ENCODE measurements around the gene RXRA. TPM values are rescaled to one million over a fixed set of nuclear protein-coding genes. Genes with fewer than 3 reads are reported as not detected.

Gene RXRA
- total and polyA plus RNA-seq, 2 of the 13 experiments (the other 11 are each of a cell fraction or from before 2014, with no cell fraction given) = 18.9 to 29.2 TPM

DNA sequence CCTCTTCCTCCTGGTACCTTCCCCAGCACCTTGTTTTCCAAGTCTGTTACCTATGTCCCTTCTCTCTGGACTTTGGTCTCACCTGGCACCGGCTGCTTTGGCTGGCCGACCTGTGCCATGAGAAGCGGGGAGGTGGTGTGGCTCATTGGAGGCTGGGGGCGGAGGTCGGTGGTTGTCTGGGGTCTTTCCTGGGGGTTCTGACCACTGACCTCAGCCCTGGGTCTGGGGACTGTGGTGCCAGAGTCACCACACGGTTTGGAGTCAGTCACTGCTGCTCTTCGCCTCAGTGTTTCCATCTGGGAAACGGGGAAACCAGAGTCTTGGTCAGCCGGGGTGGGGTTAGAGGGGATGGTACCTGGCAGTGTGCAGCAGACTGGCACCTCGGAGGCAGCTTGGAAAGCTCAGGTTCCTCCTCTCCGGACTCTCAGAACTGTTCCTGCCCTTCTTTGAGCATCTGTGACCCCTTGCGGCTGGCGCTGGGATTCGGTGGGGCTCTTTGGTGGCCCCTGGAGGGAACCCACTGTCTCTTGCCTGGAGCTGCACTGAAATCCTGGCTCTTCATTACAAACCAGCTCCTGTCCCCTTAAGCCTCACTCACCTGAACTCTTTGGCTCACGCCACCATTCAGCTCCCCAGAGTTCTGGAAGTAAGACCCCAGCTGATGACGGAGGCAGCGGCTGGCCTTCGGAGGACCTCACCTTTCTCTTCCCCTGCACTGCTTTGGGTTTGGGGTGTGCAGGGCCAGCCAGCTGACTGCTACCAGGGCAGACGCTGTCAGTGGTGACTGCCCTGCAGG is 4.1 kb upstream of the RXRA start (continued):
- peak; percentile 92 for TF ChIP-seq ZNF629 (CRISPR knock-in tag; conservative IDR thresholded peaks at IDR 0.05)
- TF ChIP-seq ZNF570 (CRISPR knock-in tag; IDR thresholded peaks at IDR 0.05; ENCODE audit: borderline replicate concordance) = no peak
- TF ChIP-seq, protein P1, sequence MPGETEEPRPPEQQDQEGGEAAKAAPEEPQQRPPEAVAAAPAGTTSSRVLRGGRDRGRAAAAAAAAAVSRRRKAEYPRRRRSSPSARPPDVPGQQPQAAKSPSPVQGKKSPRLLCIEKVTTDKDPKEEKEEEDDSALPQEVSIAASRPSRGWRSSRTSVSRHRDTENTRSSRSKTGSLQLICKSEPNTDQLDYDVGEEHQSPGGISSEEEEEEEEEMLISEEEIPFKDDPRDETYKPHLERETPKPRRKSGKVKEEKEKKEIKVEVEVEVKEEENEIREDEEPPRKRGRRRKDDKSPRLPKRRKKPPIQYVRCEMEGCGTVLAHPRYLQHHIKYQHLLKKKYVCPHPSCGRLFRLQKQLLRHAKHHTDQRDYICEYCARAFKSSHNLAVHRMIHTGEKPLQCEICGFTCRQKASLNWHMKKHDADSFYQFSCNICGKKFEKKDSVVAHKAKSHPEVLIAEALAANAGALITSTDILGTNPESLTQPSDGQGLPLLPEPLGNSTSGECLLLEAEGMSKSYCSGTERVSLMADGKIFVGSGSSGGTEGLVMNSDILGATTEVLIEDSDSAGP (CRISPR knock-in tag; IDR thresholded peaks at IDR 0.05; ENCODE audit: borderline replicate concordance) = peak; percentile 14; the same call in 1 of the 2 replicates
- TF ChIP-seq HNRNPL (IDR thresholded peaks at IDR 0.05; ENCODE audit: low read depth, low read length) = 0 out of 2 replicates have a peak, but pooled peaks have one; percentile 59
- no peak for TF ChIP-seq NBN (conservative IDR thresholded peaks at IDR 0.05)
- no peak for TF ChIP-seq ZNF484 (CRISPR knock-in tag; IDR thresholded peaks at IDR 0.05; ENCODE audit: borderline replicate concordance, low read depth)
- TF ChIP-seq, protein P2, sequence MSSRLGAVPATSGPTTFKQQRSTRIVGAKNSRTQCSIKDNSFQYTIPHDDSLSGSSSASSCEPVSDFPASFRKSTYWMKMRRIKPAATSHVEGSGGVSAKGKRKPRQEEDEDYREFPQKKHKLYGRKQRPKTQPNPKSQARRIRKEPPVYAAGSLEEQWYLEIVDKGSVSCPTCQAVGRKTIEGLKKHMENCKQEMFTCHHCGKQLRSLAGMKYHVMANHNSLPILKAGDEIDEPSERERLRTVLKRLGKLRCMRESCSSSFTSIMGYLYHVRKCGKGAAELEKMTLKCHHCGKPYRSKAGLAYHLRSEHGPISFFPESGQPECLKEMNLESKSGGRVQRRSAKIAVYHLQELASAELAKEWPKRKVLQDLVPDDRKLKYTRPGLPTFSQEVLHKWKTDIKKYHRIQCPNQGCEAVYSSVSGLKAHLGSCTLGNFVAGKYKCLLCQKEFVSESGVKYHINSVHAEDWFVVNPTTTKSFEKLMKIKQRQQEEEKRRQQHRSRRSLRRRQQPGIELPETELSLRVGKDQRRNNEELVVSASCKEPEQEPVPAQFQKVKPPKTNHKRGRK (CRISPR knock-in tag; IDR thresholded peaks at IDR 0.05) = no peak
- no peak for TF ChIP-seq KDM1A (CRISPR knock-in tag; IDR thresholded peaks at IDR 0.05)
- no peak for TF ChIP-seq ZNF468 (CRISPR knock-in tag; IDR thresholded peaks at IDR 0.05)
- TF ChIP-seq, protein P3, sequence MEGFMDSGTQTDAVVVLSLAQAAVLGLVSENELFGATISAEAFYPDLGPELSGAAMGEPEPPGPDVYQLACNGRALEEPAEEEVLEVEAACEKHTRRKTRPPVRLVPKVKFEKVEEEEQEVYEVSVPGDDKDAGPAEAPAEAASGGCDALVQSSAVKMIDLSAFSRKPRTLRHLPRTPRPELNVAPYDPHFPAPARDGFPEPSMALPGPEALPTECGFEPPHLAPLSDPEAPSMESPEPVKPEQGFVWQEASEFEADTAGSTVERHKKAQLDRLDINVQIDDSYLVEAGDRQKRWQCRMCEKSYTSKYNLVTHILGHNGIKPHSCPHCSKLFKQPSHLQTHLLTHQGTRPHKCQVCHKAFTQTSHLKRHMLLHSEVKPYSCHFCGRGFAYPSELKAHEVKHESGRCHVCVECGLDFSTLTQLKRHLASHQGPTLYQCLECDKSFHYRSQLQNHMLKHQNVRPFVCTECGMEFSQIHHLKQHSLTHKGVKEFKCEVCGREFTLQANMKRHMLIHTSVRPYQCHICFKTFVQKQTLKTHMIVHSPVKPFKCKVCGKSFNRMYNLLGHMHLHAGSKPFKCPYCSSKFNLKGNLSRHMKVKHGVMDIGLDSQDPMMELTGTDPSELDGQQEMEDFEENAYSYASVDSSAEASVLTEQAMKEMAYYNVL (CRISPR knock-in tag; IDR thresholded peaks at IDR 0.05; ENCODE audit: borderline replicate concordance) = no peak
- 0 out of 2 replicates have a peak, but pooled peaks have one; percentile 35 for TF ChIP-seq FOXC1 (CRISPR knock-in tag; IDR thresholded peaks at IDR 0.05; ENCODE audit: borderline replicate concordance)
- TF ChIP-seq ZNF460 (CRISPR knock-in tag; IDR thresholded peaks at IDR 0.05; ENCODE audit: borderline replicate concordance) = no peak
- peak; percentile 61; the same call in 1 of the 2 replicates for TF ChIP-seq ZMYM3 (CRISPR knock-in tag; IDR thresholded peaks at IDR 0.05)
- no peak for TF ChIP-seq ZNF83 (CRISPR knock-in tag; IDR thresholded peaks at IDR 0.05; ENCODE audit: borderline replicate concordance)
- TF ChIP-seq, protein P4, sequence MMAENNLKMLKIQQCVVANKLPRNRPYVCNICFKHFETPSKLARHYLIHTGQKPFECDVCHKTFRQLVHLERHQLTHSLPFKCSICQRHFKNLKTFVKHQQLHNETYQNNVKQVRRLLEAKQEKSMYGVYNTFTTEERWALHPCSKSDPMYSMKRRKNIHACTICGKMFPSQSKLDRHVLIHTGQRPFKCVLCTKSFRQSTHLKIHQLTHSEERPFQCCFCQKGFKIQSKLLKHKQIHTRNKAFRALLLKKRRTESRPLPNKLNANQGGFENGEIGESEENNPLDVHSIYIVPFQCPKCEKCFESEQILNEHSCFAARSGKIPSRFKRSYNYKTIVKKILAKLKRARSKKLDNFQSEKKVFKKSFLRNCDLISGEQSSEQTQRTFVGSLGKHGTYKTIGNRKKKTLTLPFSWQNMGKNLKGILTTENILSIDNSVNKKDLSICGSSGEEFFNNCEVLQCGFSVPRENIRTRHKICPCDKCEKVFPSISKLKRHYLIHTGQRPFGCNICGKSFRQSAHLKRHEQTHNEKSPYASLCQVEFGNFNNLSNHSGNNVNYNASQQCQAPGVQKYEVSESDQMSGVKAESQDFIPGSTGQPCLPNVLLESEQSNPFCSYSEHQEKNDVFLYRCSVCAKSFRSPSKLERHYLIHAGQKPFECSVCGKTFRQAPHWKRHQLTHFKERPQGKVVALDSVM (CRISPR knock-in tag; IDR thresholded peaks at IDR 0.05) = no peak
- TF ChIP-seq HNF4G (IDR thresholded peaks at IDR 0.05; ENCODE audit: borderline replicate concordance, low read depth, low read length) = no peak
- TF ChIP-seq HNF4G (CRISPR knock-in tag; IDR thresholded peaks at IDR 0.05; ENCODE audit: borderline replicate concordance, low read depth) = no peak
- TF ChIP-seq DPF2 (CRISPR knock-in tag; IDR thresholded peaks at IDR 0.05; ENCODE audit: borderline replicate concordance, low read depth) = no peak
